GM12872 (cell line): ENCODE data around the gene SDC4.

Source experiments
- TF ChIP-seq, protein P1 (sequence below): IDR thresholded peaks from 3 replicates; pipeline ENCODE4 v1.5.1; 2011; ENCODE audit warnings: low read depth, mild to moderate bottlenecking, low read length, moderate library complexity; ENCODE audit not compliant: insufficient read depth

SDC4 gene

DNA sequence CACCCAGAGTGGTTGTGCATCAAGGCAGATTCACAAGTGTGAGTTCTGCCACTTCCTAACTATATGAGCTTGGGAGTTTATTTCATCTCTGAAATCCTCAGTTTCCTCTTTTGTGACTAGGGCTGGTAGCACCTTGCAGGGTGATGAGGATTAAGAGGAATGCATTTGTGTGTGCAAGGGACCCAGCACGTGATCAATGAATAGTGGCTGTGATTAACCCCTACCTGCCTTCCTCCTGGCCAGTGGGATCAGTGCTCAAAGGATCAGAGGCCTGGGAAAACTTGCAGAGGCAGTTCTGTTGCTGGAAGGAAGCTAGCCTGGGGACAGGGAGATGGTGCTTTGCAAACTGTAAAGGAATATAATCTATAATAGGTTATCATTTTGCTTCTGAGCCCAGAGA is 7.3 kb downstream of the SDC4 start:
- TF ChIP-seq, protein P1, sequence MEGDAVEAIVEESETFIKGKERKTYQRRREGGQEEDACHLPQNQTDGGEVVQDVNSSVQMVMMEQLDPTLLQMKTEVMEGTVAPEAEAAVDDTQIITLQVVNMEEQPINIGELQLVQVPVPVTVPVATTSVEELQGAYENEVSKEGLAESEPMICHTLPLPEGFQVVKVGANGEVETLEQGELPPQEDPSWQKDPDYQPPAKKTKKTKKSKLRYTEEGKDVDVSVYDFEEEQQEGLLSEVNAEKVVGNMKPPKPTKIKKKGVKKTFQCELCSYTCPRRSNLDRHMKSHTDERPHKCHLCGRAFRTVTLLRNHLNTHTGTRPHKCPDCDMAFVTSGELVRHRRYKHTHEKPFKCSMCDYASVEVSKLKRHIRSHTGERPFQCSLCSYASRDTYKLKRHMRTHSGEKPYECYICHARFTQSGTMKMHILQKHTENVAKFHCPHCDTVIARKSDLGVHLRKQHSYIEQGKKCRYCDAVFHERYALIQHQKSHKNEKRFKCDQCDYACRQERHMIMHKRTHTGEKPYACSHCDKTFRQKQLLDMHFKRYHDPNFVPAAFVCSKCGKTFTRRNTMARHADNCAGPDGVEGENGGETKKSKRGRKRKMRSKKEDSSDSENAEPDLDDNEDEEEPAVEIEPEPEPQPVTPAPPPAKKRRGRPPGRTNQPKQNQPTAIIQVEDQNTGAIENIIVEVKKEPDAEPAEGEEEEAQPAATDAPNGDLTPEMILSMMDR: no peak

DNA sequence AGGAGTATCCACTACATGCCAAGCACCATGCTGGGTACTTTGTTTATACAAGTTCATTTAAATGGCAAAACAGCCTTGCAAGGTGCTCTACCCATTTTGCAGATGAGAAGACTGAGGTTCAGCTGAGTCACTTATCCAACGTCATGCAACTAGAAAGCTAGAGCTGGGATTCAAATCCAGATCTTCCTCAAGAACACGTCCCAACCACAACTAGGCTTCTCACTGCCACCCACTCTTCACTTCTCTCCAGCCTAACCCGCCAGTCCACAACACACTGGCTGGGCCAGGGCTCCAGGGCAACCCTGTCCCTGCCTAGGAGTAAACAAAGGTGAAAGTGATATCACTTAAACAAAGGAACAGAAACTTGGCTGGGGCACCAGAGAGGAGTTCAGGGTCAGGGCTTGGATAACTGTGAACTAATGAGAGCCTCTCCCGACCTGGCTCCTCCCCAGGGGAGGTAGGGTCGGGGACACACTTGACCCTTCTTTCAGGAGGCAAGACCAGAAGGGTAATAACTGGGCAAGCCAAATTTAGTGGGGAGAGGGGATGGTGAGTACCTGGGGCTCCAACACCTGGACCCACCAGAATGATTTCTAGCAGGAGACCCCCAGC is 7.9 kb downstream of the SDC4 start:
- TF ChIP-seq, protein P1: no peak

DNA sequence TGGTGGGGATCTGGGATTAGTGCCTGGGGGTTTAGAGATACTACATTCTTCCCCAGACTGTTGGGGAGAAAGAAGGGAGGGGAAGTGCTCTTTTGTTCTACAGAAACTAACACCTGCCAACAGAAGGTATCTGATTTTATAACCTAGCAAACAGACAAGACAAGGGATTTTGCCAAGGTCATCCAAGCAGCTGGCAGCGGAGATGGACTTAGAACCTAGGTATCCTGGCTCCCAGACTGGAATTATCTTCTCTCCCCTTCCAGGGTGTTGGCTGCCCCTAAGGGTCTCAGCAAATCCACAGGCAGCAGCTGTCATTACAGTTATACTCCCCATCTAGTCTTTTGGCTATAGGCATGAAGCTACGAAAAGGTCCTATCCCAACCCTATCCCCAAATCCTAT is 8.4 kb downstream of the SDC4 start:
- TF ChIP-seq, protein P1: no peak

- TF ChIP-seq, protein P1: no peak
These were observed 9.1 kb downstream of the SDC4 start for GRCh38 chr20:45339084-45339483.

GRCh38 chr20:45338121-45339030 is 9.8 kb downstream of the SDC4 start:
- TF ChIP-seq, protein P1: no peak

- TF ChIP-seq, protein P1: no peak
These were observed 10.7 kb downstream of the SDC4 start for GRCh38 chr20:45337367-45338120.

GRCh38 chr20:45336530-45337366 is 11.5 kb downstream of the SDC4 start:
- TF ChIP-seq, protein P1: no peak
